ENCODE results near the gene PSTPIP2.

Gene PSTPIP2

DNA sequence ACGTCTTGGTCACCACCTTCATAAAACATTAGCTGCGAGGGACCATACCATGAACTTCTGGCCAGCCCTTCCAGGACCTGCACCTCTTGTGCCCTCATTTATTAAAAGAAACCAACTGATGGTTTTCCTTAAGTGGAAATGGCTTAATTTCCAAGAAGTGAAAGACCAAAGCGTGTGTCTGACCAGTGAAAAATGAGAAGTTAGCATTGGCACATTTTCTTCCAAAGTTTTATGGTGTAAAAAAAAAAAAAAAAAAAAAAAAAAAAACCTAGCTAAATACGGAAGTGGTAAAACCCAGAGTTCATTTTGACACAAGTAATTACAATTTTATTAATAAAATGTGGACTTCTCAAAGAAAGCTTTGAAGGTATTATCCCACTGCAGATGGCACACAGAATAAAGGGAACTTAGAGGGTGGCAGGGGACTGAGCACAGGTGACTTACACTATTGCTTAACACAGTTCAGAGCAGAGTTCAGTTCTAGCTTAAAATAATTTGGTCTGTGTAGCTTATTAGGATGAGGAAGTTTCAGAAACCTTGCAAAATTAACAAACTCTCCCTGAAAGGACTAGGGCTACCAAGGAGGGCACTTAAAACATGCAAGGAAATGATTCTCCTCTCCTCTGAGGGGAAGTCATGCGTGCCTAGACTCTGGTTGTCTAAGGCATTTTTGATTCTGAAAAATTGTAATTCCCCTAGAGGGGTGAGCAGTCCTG lies 62.8 kb downstream of the PSTPIP2 start:
- TF ChIP-seq REST (IDR thresholded peaks at IDR 0.05; ENCODE audit: insufficient read depth in 1 of 2, low read depth in 2 of 2, low read length in 2 of 2) (no peak), POLR2AphosphoS5 (IDR thresholded peaks at IDR 0.05; ENCODE audit: low read depth, low read length) (no peak), FOXP2 (optimal IDR thresholded peaks at IDR 0.05; ENCODE audit: borderline replicate concordance, extremely low read depth, extremely low read length, insufficient read depth) (no peak), SIN3A (IDR thresholded peaks at IDR 0.05; ENCODE audit: borderline replicate concordance, insufficient read depth, low read length) (no peak), TAF1 (IDR thresholded peaks at IDR 0.05; ENCODE audit: borderline replicate concordance, insufficient read depth, low read length) (no peak)

- TF ChIP-seq POLR2AphosphoS5 (IDR thresholded peaks at IDR 0.05; ENCODE audit: low read depth, low read length) (no peak), SIN3A (IDR thresholded peaks at IDR 0.05; ENCODE audit: borderline replicate concordance, insufficient read depth, low read length) (no peak), TAF1 (IDR thresholded peaks at IDR 0.05; ENCODE audit: borderline replicate concordance, insufficient read depth, low read length) (no peak), REST (IDR thresholded peaks at IDR 0.05; ENCODE audit: insufficient read depth in 1 of 2, low read depth in 2 of 2, low read length in 2 of 2) (no peak), FOXP2 (optimal IDR thresholded peaks at IDR 0.05; ENCODE audit: borderline replicate concordance, extremely low read depth, extremely low read length, insufficient read depth) (no peak)
These were observed 63.5 kb downstream of the PSTPIP2 start for GRCh38 chr18:46008531-46008930.

- TF ChIP-seq POLR2AphosphoS5 (IDR thresholded peaks at IDR 0.05; ENCODE audit: low read depth, low read length) (no peak), FOXP2 (optimal IDR thresholded peaks at IDR 0.05; ENCODE audit: borderline replicate concordance, extremely low read depth, extremely low read length, insufficient read depth) (no peak), SIN3A (IDR thresholded peaks at IDR 0.05; ENCODE audit: borderline replicate concordance, insufficient read depth, low read length) (no peak), TAF1 (IDR thresholded peaks at IDR 0.05; ENCODE audit: borderline replicate concordance, insufficient read depth, low read length) (no peak), REST (IDR thresholded peaks at IDR 0.05; ENCODE audit: insufficient read depth in 1 of 2, low read depth in 2 of 2, low read length in 2 of 2) (no peak)
These were observed 64.9 kb downstream of the PSTPIP2 start for GRCh38 chr18:46007165-46007564.

DNA sequence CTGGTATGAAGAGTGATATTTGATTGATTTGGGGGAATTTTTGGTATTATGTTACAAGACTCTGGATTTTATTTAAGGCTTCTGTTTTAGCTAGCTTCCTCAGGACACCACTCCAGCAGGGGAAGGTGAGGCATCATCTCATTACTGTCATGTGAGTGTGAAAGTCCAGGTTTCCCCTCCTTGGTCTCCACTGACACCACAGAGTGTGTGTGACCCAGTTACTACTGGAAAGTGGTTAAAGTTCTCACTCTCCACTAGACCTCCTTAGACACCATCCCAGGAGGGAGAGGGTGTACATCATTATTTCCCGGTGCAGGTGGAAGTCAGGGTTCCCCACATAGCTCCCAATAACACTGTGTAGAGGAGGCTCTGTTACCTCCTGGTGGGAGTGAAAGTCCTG lies 69.1 kb downstream of the PSTPIP2 start:
- TF ChIP-seq TAF1 (IDR thresholded peaks at IDR 0.05; ENCODE audit: borderline replicate concordance, insufficient read depth, low read length), result no peak
- no peak for TF ChIP-seq FOXP2 (optimal IDR thresholded peaks at IDR 0.05; ENCODE audit: borderline replicate concordance, extremely low read depth, extremely low read length, insufficient read depth)
- TF ChIP-seq SIN3A (IDR thresholded peaks at IDR 0.05; ENCODE audit: borderline replicate concordance, insufficient read depth, low read length), result no peak
- no peak for TF ChIP-seq POLR2AphosphoS5 (IDR thresholded peaks at IDR 0.05; ENCODE audit: low read depth, low read length)

GRCh38 chr18:46001892-46002291 lies 70.2 kb downstream of the PSTPIP2 start:
- TF ChIP-seq TAF1 (IDR thresholded peaks at IDR 0.05; ENCODE audit: borderline replicate concordance, insufficient read depth, low read length), result no peak
- TF ChIP-seq SIN3A (IDR thresholded peaks at IDR 0.05; ENCODE audit: borderline replicate concordance, insufficient read depth, low read length), result no peak
- no peak for TF ChIP-seq REST (IDR thresholded peaks at IDR 0.05; ENCODE audit: insufficient read depth in 1 of 2, low read depth in 2 of 2, low read length in 2 of 2)
- TF ChIP-seq FOXP2 (optimal IDR thresholded peaks at IDR 0.05; ENCODE audit: borderline replicate concordance, extremely low read depth, extremely low read length, insufficient read depth), result no peak
